SJCRH30 (cell line): ENCODE measurements around the gene RBM23. TPM values are rescaled to one million over a fixed set of nuclear protein-coding genes. Genes with fewer than 3 reads are reported as not detected.
A peak's percentile ranks its signal among the peaks of the same experiment; 100 is the strongest.

Experiments used
- DNase-seq, 2 experiments: peaks; one replicate each; pipeline ENCODE4 v3.0.0-alpha.2; 2015 to 2020
- H3K27ac ChIP-seq: fragments of 250-450 bp; sonication (Bioruptor Pico); 2 replicates; pipeline ENCODE4 v1.5.1; 2020; ENCODE audit warnings: mild to moderate bottlenecking, moderate library complexity
- H3K27me3 ChIP-seq: fragments of 250-450 bp; sonication (Bioruptor Pico); 2 replicates; pipeline ENCODE4 v1.5.1; 2020; ENCODE audit warnings: mild to moderate bottlenecking, moderate library complexity
- H3K36me3 ChIP-seq: fragments of 250-450 bp; sonication (Bioruptor Pico); 2 replicates; pipeline ENCODE4 v1.5.1; 2020; ENCODE audit warnings: mild to moderate bottlenecking, moderate library complexity
- H3K4me1 ChIP-seq: fragments of 250-450 bp; sonication (Bioruptor Pico); 2 replicates; pipeline ENCODE4 v1.5.1; 2020; ENCODE audit warnings: mild to moderate bottlenecking, moderate library complexity
- H3K4me3 ChIP-seq: fragments of 250-450 bp; sonication (Bioruptor Pico); 2 replicates; pipeline ENCODE4 v1.5.1; 2020; ENCODE audit warnings: mild to moderate bottlenecking, moderate library complexity
- H3K9me3 ChIP-seq: fragments of 250-450 bp; sonication (Bioruptor Pico); replicated peaks from 2 replicates; pipeline ENCODE4 v1.5.1; 2020; ENCODE audit warnings: mild to moderate bottlenecking, moderate library complexity
- total RNA-seq: library from RNA; depleted of rRNA; stranded (reverse); fragments of >200 nt; shearing (Covaris generic); gene quantifications from 2 replicates; pipeline ENCODE4 v1.2.3, GENCODE V29; 2014

Gene RBM23
- total RNA-seq, 1 experiment from 2014 or later: 83.8 TPM

- H3K4me3 ChIP-seq: no peak overlapping the region
- no peaks in the 10 kb centered on the region for H3K27me3 ChIP-seq
- no peaks in the 10 kb centered on the region for H3K4me1 ChIP-seq
- no peaks in the 10 kb centered on the region for H3K9me3 ChIP-seq
- H3K27ac ChIP-seq: no peak overlapping the region
- no peak for DNase-seq
- H3K36me3 ChIP-seq: peaks cover 52% of the 10 kb centered on the region
Observed at GRCh38 chr14:22901799-22902198, 17.1 kb downstream of the RBM23 start.

GRCh38 chr14:22900081-22900799, 18.7 kb downstream of the RBM23 start:
- Histone ChIP-seq H3K4me1 (no peaks in the 10 kb centered on the region), H3K9me3 (no peaks in the 10 kb centered on the region), H3K27me3 (no peaks in the 10 kb centered on the region), H3K36me3 (peaks cover 36% of the 10 kb centered on the region), H3K4me3 (no peak overlapping the region), H3K27ac (no peak overlapping the region)
- peak; percentile 27 to 76 for DNase-seq

- H3K9me3 ChIP-seq: no peaks in the 10 kb centered on the region
- no peaks in the 10 kb centered on the region for H3K27me3 ChIP-seq
- H3K36me3 ChIP-seq: peaks cover 22% of the 10 kb centered on the region
- H3K4me3 ChIP-seq: no peak overlapping the region
- DNase-seq: no peak
- no peaks in the 10 kb centered on the region for H3K4me1 ChIP-seq
- H3K27ac ChIP-seq: no peak overlapping the region
Observed at GRCh38 chr14:22898302-22899090, 20.5 kb downstream of the RBM23 start.

- H3K9me3 ChIP-seq: no peaks in the 10 kb centered on the region
- no peak for DNase-seq
- H3K4me1 ChIP-seq: no peaks in the 10 kb centered on the region
- no peaks in the 10 kb centered on the region for H3K27me3 ChIP-seq
- peaks cover 13% of the 10 kb centered on the region for H3K36me3 ChIP-seq
- no peak overlapping the region for H3K4me3 ChIP-seq
- H3K27ac ChIP-seq: no peak overlapping the region
Observed at GRCh38 chr14:22897357-22897756, 21.6 kb downstream of the RBM23 start.

DNA sequence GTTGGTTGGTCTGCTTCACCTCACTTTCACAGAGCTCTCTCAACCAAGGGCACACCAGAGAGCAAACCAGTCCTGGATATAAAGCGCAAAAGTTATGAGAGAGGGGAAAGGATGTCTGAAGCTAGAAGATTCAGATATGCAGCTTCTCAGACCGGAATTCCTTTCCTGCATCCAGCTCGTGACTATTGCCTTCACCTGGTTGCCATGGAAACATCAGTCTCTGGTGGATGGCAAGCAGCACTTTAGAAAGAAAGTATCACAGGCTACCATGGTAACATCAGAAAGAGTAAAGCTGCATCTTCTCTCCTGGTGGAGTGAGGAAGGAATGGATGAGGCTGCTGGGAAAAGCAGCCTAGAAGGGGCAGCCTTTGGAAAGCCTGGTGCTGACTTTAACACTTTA, 22.2 kb downstream of the RBM23 start:
- no peaks in the 10 kb centered on the region for H3K4me1 ChIP-seq
- H3K27ac ChIP-seq: no peak overlapping the region
- no peak overlapping the region for H3K4me3 ChIP-seq
- peaks cover 8% of the 10 kb centered on the region for H3K36me3 ChIP-seq
- no peaks in the 10 kb centered on the region for H3K9me3 ChIP-seq
- H3K27me3 ChIP-seq: no peaks in the 10 kb centered on the region
- no peak for DNase-seq

GRCh38 chr14:22896356-22896755, 22.6 kb downstream of the RBM23 start:
- H3K36me3 ChIP-seq: peaks cover 4% of the 10 kb centered on the region
- no peak for DNase-seq
- no peaks in the 10 kb centered on the region for H3K4me1 ChIP-seq
- no peak overlapping the region for H3K27ac ChIP-seq
- no peaks in the 10 kb centered on the region for H3K27me3 ChIP-seq
- H3K9me3 ChIP-seq: no peaks in the 10 kb centered on the region
- H3K4me3 ChIP-seq: no peak overlapping the region

DNA sequence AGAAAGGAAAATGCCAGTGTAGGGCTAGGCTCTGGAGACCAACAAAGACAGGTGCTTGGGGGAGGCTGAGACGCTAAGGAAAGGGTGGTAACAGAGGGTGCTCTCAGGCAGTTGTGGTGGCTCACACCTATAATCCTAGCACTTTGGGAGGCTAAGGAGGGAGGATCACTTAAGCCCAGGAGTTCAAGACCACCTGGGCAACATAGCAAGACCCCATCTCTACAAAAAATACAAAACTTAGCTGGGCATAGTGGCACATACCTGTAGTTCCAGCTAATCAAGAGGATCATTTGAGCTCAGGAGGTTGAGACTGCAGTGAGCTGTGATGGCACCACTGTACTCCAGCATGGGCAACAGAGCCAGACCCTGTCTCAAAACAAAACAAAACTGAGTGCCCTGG, 23.5 kb downstream of the RBM23 start:
- H3K27me3 ChIP-seq: no peaks in the 10 kb centered on the region
- no peaks in the 10 kb centered on the region for H3K4me1 ChIP-seq
- H3K4me3 ChIP-seq: no peak overlapping the region
- no peak overlapping the region for H3K27ac ChIP-seq
- DNase-seq: no peak
- no peaks in the 10 kb centered on the region; the same call in none of the 2 replicates for H3K36me3 ChIP-seq
- no peaks in the 10 kb centered on the region for H3K9me3 ChIP-seq

- DNase-seq: no peak
- H3K27ac ChIP-seq: no peak overlapping the region
- no peaks in the 10 kb centered on the region; the same call in 1 of the 2 replicates for H3K36me3 ChIP-seq
- H3K9me3 ChIP-seq: no peaks in the 10 kb centered on the region
- H3K4me3 ChIP-seq: no peak overlapping the region
- H3K27me3 ChIP-seq: no peaks in the 10 kb centered on the region
- no peaks in the 10 kb centered on the region for H3K4me1 ChIP-seq
Observed at GRCh38 chr14:22893706-22894105, 25.2 kb downstream of the RBM23 start.

GRCh38 chr14:22892488-22892887, 26.5 kb downstream of the RBM23 start:
- H3K4me1 ChIP-seq: no peaks in the 10 kb centered on the region
- no peaks in the 10 kb centered on the region for H3K36me3 ChIP-seq
- H3K27ac ChIP-seq: no peak overlapping the region
- H3K27me3 ChIP-seq: no peaks in the 10 kb centered on the region
- no peak overlapping the region for H3K4me3 ChIP-seq
- no peaks in the 10 kb centered on the region for H3K9me3 ChIP-seq
- no peak for DNase-seq

DNA sequence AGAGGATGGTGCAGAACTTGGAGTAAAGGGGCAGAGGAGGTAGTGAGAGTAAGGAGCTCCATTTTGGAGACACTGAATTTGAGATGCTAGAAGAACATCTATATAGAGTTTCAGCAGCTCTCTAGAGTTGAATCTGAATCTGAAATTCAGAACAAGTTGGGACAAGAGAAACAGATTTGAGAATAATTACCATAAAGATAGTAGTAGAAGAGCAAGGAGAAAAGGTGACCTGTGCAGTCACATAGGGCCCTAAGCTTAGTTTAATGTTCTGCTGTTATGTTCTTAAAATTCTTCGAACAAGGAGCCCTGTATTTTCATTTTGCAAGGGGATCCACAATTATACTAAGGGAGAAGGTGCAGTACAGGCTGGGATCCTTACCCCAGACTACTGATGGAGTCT, 28.5 kb downstream of the RBM23 start:
- no peak overlapping the region for H3K4me3 ChIP-seq
- H3K27ac ChIP-seq: no peak overlapping the region
- H3K36me3 ChIP-seq: no peaks in the 10 kb centered on the region
- no peak for DNase-seq
- no peaks in the 10 kb centered on the region for H3K9me3 ChIP-seq
- H3K27me3 ChIP-seq: no peaks in the 10 kb centered on the region
- H3K4me1 ChIP-seq: no peaks in the 10 kb centered on the region

DNA sequence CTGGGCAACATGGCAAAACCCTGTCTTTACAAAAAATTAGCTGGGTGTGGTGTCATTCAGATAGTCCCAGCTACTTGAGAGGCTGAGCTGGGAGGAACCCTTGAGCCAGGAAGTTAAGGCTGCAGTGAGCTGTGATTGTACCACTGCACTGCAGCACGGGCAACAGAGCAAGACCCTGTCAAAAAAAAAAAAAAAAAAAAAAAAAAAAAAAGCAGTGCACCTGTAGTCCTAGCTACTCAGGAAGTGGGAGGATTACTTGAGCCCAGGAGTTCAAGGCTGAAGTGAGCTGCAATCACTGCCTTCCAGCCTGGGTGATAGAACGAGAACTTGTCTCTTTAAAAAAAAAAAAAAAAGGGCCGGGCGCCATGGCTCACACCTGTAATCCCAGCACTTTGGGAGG, 30.3 kb downstream of the RBM23 start:
- Histone ChIP-seq H3K4me3 (no peak overlapping the region), H3K4me1 (no peaks in the 10 kb centered on the region; the same call in 1 of the 2 replicates), H3K27ac (no peak overlapping the region), H3K27me3 (no peaks in the 10 kb centered on the region), H3K36me3 (no peaks in the 10 kb centered on the region), H3K9me3 (no peaks in the 10 kb centered on the region)
- no peak for DNase-seq

DNA sequence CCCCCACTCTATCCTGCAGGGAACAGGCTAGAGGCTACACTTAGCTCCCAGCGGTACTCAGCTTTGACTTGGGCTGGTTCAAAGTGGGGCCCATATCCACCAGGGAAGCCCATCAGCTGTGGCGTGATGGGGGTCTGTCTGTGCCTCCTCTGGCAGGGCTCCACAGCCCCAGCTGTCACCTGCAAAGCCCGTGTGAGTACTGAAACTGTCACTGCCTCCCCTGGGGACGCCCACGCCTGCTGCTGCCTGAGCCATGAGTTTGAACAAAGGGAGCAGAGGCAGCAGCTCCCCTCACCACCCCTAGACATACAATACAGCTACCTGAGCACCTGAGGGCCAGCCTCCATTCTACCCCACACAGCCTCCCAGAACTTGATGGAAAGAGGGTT, 31.0 kb downstream of the RBM23 start:
- no peak overlapping the region for H3K4me3 ChIP-seq
- peak in 1 of 2 experiments; percentile 16 for DNase-seq

GRCh38 chr14:22887260-22887989, 31.5 kb downstream of the RBM23 start:
- no peak overlapping the region for H3K4me3 ChIP-seq
- no peaks in the 10 kb centered on the region for H3K9me3 ChIP-seq
- H3K36me3 ChIP-seq: no peaks in the 10 kb centered on the region
- H3K4me1 ChIP-seq: peaks cover 4% of the 10 kb centered on the region; the same call in 1 of the 2 replicates
- H3K27me3 ChIP-seq: no peaks in the 10 kb centered on the region
- H3K27ac ChIP-seq: no peak overlapping the region
- no peak for DNase-seq

More for the DNA sequence above, 31.0 kb downstream of the RBM23 start:
- Histone ChIP-seq H3K27ac (no peak overlapping the region), H3K27me3 (no peaks in the 10 kb centered on the region), H3K4me1 (peaks cover 4% of the 10 kb centered on the region; the same call in 1 of the 2 replicates), H3K36me3 (no peaks in the 10 kb centered on the region), H3K9me3 (no peaks in the 10 kb centered on the region)

DNA sequence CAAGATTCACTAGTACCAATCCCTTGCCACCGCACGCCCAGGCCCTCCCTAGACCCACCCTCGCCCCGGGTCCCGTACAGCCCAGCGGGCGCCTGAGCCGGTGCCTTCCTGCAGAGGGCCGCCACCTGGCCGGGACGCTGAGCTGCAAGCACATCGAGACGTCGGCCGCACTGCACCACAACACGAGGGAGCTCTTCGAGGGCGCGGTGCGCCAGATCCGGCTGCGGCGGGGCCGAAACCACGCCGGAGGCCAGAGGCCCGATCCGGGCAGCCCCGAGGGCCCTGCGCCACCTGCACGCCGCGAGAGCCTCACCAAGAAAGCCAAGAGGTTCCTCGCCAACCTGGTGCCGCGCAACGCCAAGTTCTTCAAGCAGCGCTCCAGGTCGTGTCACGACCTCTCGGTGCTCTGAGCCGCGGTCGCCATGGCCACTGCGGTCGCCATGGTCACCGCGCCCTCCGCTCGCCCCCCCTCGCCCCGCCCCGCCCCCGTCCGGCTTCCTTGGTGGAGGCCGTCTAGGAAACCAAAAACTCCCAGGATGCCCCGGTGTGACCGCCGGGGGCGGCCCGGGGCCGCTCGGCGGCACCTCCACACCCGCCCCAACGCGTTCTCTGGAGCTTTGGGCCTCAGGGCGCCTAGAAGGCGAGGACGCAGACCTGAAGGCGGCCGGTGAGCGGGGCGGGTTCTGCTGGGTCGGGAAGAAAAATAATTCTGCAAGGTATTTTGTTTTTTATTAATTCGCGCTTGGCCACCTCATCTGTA, 32.3 kb downstream of the RBM23 start:
- H3K36me3 ChIP-seq: no peaks in the 10 kb centered on the region
- no peak for DNase-seq
- H3K4me3 ChIP-seq: no peak overlapping the region
- H3K9me3 ChIP-seq: no peaks in the 10 kb centered on the region
- no peaks in the 10 kb centered on the region for H3K27me3 ChIP-seq
- peaks cover 4% of the 10 kb centered on the region; the same call in 1 of the 2 replicates for H3K4me1 ChIP-seq
- H3K27ac ChIP-seq: no peak overlapping the region
